ENCODE data around the gene UBAP1. TPM values are rescaled to one million over a fixed set of nuclear protein-coding genes. Genes with fewer than 3 reads are reported as not detected.

Gene UBAP1
- total RNA-seq, 2 experiments from 2014 or later = 28.2 to 29.8 TPM

DNA sequence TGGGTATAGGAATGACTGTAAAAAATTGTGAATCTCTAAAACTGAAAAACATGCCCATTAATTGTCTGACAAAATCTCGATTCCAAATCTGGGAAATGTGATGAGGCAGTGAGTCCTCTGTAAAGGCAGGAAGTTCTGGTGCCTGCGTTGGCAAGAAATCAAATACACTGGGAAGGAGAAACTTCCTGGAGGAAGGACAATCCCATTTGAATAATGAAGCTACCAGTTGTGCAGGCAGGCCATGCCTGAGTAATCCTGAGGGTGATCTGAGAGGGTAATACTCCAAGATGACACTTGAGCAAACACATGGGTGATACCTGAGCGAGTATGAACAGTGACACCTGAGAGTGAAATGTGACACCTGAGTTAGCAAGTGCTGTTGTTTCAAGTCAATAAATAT is 100.6 kb downstream of the UBAP1 start:
- Mint-ChIP-seq H3K27me3 (no peaks in the 10 kb centered on the region), H3K27ac (no peak overlapping the region), H3K4me1 (ENCODE audit: low read depth) (peaks cover 2% of the 10 kb centered on the region), H3K9me3 (no peaks in the 10 kb centered on the region), H3K4me3 (no peak overlapping the region), H3K36me3 (ENCODE audit: low read depth) (peaks cover 6% of the 10 kb centered on the region)
- CTCF ChIA-PET = no interaction called here
- ATAC-seq = no peak
- no peak for DNase-seq
- intact Hi-C loops (cut with micrococcal nuclease) = no loop called here
- TF ChIP-seq, protein P1, sequence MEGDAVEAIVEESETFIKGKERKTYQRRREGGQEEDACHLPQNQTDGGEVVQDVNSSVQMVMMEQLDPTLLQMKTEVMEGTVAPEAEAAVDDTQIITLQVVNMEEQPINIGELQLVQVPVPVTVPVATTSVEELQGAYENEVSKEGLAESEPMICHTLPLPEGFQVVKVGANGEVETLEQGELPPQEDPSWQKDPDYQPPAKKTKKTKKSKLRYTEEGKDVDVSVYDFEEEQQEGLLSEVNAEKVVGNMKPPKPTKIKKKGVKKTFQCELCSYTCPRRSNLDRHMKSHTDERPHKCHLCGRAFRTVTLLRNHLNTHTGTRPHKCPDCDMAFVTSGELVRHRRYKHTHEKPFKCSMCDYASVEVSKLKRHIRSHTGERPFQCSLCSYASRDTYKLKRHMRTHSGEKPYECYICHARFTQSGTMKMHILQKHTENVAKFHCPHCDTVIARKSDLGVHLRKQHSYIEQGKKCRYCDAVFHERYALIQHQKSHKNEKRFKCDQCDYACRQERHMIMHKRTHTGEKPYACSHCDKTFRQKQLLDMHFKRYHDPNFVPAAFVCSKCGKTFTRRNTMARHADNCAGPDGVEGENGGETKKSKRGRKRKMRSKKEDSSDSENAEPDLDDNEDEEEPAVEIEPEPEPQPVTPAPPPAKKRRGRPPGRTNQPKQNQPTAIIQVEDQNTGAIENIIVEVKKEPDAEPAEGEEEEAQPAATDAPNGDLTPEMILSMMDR (IDR thresholded peaks at IDR 0.05) = no peak
- POLR2A ChIA-PET = no interaction called here

DNA sequence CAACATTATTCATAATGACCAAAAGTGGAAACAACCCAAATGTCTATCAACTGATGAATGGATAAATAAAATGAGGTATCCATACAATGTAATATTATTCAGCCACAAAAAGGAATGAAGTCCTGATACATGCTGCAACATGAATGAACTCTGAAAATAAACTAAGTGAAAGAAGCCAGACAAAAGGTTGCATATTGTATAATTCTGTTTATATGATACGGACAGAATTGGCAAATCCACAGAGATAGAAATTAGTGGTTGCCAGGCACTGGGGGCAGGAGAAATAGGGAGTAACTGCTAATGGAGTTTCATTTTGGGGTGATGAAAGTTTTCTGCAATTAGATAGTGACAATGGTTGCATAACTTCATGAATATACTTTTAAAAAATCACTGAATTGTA is 103.3 kb downstream of the UBAP1 start:
- ChIA-PET CTCF (no interaction called here), POLR2A (no interaction called here)
- H3K27ac Mint-ChIP-seq = no peak overlapping the region
- H3K4me1 Mint-ChIP-seq (ENCODE audit: low read depth) = peaks cover 2% of the 10 kb centered on the region
- no peaks in the 10 kb centered on the region for H3K27me3 Mint-ChIP-seq
- peaks cover 14% of the 10 kb centered on the region for H3K36me3 Mint-ChIP-seq (ENCODE audit: low read depth)
- no peak overlapping the region for H3K4me3 Mint-ChIP-seq
- DNase-seq (no peak), ATAC-seq (no peak)
- intact Hi-C loops (cut with micrococcal nuclease) = no loop called here
- no peaks in the 10 kb centered on the region for H3K9me3 Mint-ChIP-seq
- TF ChIP-seq, protein P1 (IDR thresholded peaks at IDR 0.05) = no peak

- intact Hi-C loops (cut with micrococcal nuclease) = no loop called here
- POLR2A ChIA-PET = no interaction called here
- Mint-ChIP-seq H3K27me3 (no peaks in the 10 kb centered on the region), H3K4me1 (ENCODE audit: low read depth) (no peaks in the 10 kb centered on the region), H3K36me3 (ENCODE audit: low read depth) (peaks cover 13% of the 10 kb centered on the region), H3K9me3 (no peaks in the 10 kb centered on the region), H3K27ac (no peak overlapping the region), H3K4me3 (no peak overlapping the region)
- no peak for DNase-seq
- no peak for ATAC-seq
- TF ChIP-seq, protein P1 (IDR thresholded peaks at IDR 0.05) = no peak
- CTCF ChIA-PET = interaction anchor here (0.6 to 1.4 kb wide), 3 partner anchors 34 to 69 kb away, joined by 3 to 4 read pairs (median 3); no protein-coding TSS in a partner anchor
These were observed 110.3 kb downstream of the UBAP1 start for GRCh38 chr9:34289159-34289558.

DNA sequence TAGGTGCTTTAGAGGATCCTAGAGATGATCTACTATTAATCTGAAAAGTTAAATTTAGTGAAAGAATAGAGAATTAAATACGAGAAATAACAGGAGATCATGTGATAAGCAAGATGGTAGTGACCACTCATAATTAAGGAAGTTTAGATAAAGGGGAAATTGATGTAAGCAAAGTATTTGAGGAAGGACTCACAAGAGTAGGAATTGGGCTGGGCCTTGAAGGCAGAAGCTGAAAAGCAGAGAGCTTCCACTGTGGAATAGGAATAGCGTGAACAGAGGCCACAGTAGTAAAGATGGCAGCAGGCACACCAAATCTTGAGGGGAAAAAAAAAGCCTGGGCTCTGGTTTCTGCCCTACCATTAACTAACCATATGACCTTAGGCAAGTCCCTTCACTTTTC is 112.2 kb downstream of the UBAP1 start:
- CTCF ChIA-PET = interaction anchor here (1.1 to 1.7 kb wide), 3 partner anchors 37 to 411 kb away, joined by 4 read pairs; no protein-coding TSS in a partner anchor
- H3K4me1 Mint-ChIP-seq (ENCODE audit: low read depth) = no peaks in the 10 kb centered on the region
- no peak for DNase-seq
- peaks cover 9% of the 10 kb centered on the region for H3K36me3 Mint-ChIP-seq (ENCODE audit: low read depth)
- TF ChIP-seq, protein P1 (IDR thresholded peaks at IDR 0.05) = no peak
- intact Hi-C loops (cut with micrococcal nuclease) = no loop called here
- no peak overlapping the region for H3K4me3 Mint-ChIP-seq
- POLR2A ChIA-PET = no interaction called here
- ATAC-seq = no peak
- H3K9me3 Mint-ChIP-seq = no peaks in the 10 kb centered on the region
- no peaks in the 10 kb centered on the region for H3K27me3 Mint-ChIP-seq
- no peak overlapping the region for H3K27ac Mint-ChIP-seq

GRCh38 chr9:34291423-34291822 is 112.6 kb downstream of the UBAP1 start:
- TF ChIP-seq, protein P1 (IDR thresholded peaks at IDR 0.05) = no peak
- ATAC-seq (no peak), DNase-seq (no peak)
- Mint-ChIP-seq H3K36me3 (ENCODE audit: low read depth) (peaks cover 5% of the 10 kb centered on the region), H3K9me3 (no peaks in the 10 kb centered on the region), H3K4me3 (no peak overlapping the region), H3K27ac (no peak overlapping the region), H3K4me1 (ENCODE audit: low read depth) (no peaks in the 10 kb centered on the region), H3K27me3 (no peaks in the 10 kb centered on the region)
- CTCF ChIA-PET = no interaction called here
- intact Hi-C loops (cut with micrococcal nuclease) = no loop called here
- POLR2A ChIA-PET = no interaction called here
